Measurements from ENCODE around the gene RAC3. TPM values are rescaled to one million over a fixed set of nuclear protein-coding genes. Genes with fewer than 3 reads are reported as not detected.

The RAC3 gene
- total and polyA plus RNA-seq, 3 experiments from 2014 or later, result 4.2 to 4.5 TPM; not detected in 1

DNA sequence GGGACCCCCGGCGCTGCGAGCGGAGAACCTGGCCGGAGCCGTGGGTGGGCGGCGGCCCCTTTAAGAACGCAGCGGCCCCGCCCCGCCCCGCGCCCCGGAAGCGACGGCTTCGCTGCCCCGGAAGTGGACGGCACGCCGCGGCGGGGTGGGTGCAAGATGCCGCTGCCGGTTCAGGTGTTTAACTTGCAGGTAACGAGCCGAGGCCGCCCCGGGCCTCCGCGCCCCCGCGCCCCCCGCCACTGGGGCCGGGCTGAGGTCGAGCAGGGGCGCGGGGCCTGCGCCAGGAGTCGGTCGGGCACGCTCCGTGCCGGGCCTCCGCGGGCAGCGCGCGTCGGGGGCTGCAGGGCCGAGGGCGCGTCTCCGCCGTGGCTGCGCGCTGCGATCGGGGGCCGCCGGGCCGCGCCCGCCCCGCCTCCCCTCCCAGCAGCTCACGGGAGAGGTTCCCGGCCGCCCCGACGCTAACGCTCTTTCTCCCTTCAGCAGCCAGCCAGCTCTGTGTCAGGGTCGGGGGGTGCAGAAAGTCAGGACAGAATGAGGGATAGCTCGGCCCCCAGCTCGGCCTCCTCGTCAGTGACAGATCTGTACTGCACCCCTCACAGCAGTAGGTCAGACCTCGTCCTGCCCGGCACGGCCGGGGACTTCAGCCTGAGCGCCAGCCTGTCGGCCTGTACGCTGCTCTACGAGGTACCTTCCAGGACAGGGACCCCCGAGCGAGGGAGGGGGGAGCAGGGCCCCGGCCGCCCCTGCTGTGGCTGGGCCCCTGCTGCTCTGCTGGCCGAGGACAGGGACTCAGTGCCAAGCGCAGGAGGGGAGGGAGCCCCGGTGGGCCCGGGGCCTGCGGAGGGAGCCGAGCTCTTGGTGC lies 20.5 kb downstream of the RAC3 start, which contains the start of the genes GPS1 and RFNG:
TSS of gene GPS1 (plus strand) at position 123 of the 862 bp plus-strand sequence. CDS start at position 157, 34 bp downstream.
TSS of gene RFNG (minus strand) at position 36 of the 862 bp plus-strand sequence. CDS start 45 bp downstream, outside the sequence.
- H3K36me3 Mint-ChIP-seq, result peaks cover 0 to 42% (median 2%) of the 10 kb centered on the region in 3 donors
- Histone ChIP-seq H3K4me1 (ENCODE audit: insufficient read depth, low read length) (peaks cover 25% of the 10 kb centered on the region), H3K36me3 (ENCODE audit: insufficient read depth, low read length) (no peaks in the 10 kb centered on the region), H3K9me3 (ENCODE audit: low read length) (no peaks in the 10 kb centered on the region), H3K4me3 (ENCODE audit: low read length) (peak within 1 kb of the TSS; percentile 67), H3K27ac (ENCODE audit: low read depth, low read length) (peak within 1 kb of the TSS; percentile 54), H3K27me3 (ENCODE audit: insufficient read depth, low read length, poor library complexity, severe bottlenecking) (no peaks in the 10 kb centered on the region)
- peak within 1 kb of the TSS; percentile 79 to 90 (median 81) for H3K4me3 Mint-ChIP-seq
- H3K4me1 Mint-ChIP-seq, result peaks cover 0 to 26% (median 15%) of the 10 kb centered on the region in 3 donors
- ChIA-PET CTCF (interaction anchor here (1.3 to 3.6 kb wide), 3 partner anchors 14 to 93 kb away, joined by 3 to 23 read pairs (median 3); partner anchors contain the start of gene DCXR), POLR2A (interaction anchor here (0.6 to 2.2 kb wide), 4 partner anchors 13 to 109 kb away, joined by 3 to 7 read pairs (median 4); partner anchors contain the start of genes DCXR and DUS1L)
- peak; percentile 69 to 86 (median 77) for DNase-seq
- no peaks in the 10 kb centered on the region for H3K27me3 Mint-ChIP-seq
- no peaks in the 10 kb centered on the region for H3K9me3 Mint-ChIP-seq
- H3K27ac Mint-ChIP-seq, result peak within 1 kb of the TSS in 6 of 8 donors; percentile 71 to 87 (median 82)

DNA sequence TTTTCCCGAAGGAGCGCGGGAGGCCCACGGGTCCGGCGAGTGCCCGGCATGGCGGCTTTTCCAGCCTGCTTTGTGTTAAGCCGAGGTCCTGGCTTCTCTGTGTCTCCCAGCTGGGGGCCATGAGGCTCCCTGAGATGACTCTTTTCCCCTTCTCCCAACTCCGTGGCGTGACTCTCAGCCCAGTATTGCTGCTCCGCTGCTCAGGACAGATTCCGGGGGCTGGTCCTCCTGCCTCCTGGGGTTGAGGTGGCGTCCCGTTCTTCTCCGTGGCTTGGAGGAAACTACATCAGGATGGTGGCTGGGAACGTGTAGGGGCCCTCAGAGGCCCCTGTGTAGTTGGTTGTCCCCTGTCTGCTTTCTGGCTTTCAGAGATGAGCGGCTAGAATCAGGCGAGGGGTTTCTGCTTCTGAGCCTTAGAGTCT lies 21.2 kb downstream of the RAC3 start:
- CTCF ChIA-PET, result interaction anchor here (1.3 to 1.7 kb wide), 2 partner anchors 54 to 93 kb away, joined by 3 read pairs; no protein-coding TSS in a partner anchor
- H3K27me3 Mint-ChIP-seq, result no peaks in the 10 kb centered on the region
- peak overlapping the region in 4 of 8 donors; percentile 71 to 83 (median 80) for H3K27ac Mint-ChIP-seq
- H3K27me3 ChIP-seq (ENCODE audit: insufficient read depth, low read length, poor library complexity, severe bottlenecking), result no peaks in the 10 kb centered on the region
- no peaks in the 10 kb centered on the region for H3K36me3 ChIP-seq (ENCODE audit: insufficient read depth, low read length)
- POLR2A ChIA-PET, result interaction anchor here (0.6 to 1.1 kb wide), 2 partner anchors 13 to 22 kb away, joined by 3 to 5 read pairs; partner anchors contain the start of gene DUS1L
- DNase-seq, result no peak
- H3K9me3 ChIP-seq (ENCODE audit: low read length), result no peaks in the 10 kb centered on the region
- peak overlapping the region; percentile 54 for H3K27ac ChIP-seq (ENCODE audit: low read depth, low read length)
- no peaks in the 10 kb centered on the region for H3K9me3 Mint-ChIP-seq
- H3K4me1 ChIP-seq (ENCODE audit: insufficient read depth, low read length), result peaks cover 25% of the 10 kb centered on the region
- peaks cover 0 to 40% (median 0%) of the 10 kb centered on the region in 3 donors for H3K36me3 Mint-ChIP-seq
- H3K4me3 Mint-ChIP-seq, result peak overlapping the region; percentile 75 to 90 (median 80)
- peaks cover 0 to 26% (median 14%) of the 10 kb centered on the region in 3 donors for H3K4me1 Mint-ChIP-seq
- peak overlapping the region; percentile 67 for H3K4me3 ChIP-seq (ENCODE audit: low read length)

DNA sequence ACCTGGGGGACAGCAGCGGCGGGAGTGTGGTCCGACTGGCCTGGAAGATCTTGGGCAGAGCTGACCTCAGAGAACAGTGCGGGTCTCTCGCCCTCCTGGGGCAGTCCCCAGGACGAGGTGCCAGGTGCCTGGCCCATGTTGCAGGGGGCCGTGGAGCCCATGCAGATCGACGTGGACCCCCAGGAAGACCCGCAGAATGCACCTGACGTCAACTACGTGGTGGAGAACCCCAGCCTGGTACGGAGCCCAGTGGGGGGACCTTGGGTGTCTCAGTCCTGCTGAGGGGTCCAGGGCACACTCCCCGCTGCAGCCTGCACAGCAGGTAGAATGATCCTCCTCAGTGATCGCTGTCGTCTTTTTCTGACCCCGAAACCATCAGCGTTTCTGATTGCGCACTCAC lies 21.7 kb downstream of the RAC3 start:
- H3K36me3 ChIP-seq (ENCODE audit: insufficient read depth, low read length), result no peaks in the 10 kb centered on the region
- H3K9me3 ChIP-seq (ENCODE audit: low read length), result no peaks in the 10 kb centered on the region
- CTCF ChIA-PET, result interaction anchor here (1.7 kb wide), 1 partner anchor 54 kb away, joined by 3 read pairs; no protein-coding TSS in a partner anchor
- Mint-ChIP-seq H3K27ac (peak overlapping the region in 4 of 8 donors; percentile 33 to 44 (median 42)), H3K9me3 (no peaks in the 10 kb centered on the region), H3K27me3 (no peaks in the 10 kb centered on the region), H3K4me3 (peak overlapping the region; percentile 75 to 84 (median 80)), H3K4me1 (peaks cover 0 to 26% (median 13%) of the 10 kb centered on the region in 3 donors), H3K36me3 (peaks cover 0 to 42% (median 0%) of the 10 kb centered on the region in 3 donors)
- H3K4me3 ChIP-seq (ENCODE audit: low read length), result no peak overlapping the region
- H3K27ac ChIP-seq (ENCODE audit: low read depth, low read length), result no peak overlapping the region
- no peaks in the 10 kb centered on the region for H3K27me3 ChIP-seq (ENCODE audit: insufficient read depth, low read length, poor library complexity, severe bottlenecking)
- peaks cover 25% of the 10 kb centered on the region for H3K4me1 ChIP-seq (ENCODE audit: insufficient read depth, low read length)
- POLR2A ChIA-PET, result no interaction called here
- DNase-seq, result no peak

DNA sequence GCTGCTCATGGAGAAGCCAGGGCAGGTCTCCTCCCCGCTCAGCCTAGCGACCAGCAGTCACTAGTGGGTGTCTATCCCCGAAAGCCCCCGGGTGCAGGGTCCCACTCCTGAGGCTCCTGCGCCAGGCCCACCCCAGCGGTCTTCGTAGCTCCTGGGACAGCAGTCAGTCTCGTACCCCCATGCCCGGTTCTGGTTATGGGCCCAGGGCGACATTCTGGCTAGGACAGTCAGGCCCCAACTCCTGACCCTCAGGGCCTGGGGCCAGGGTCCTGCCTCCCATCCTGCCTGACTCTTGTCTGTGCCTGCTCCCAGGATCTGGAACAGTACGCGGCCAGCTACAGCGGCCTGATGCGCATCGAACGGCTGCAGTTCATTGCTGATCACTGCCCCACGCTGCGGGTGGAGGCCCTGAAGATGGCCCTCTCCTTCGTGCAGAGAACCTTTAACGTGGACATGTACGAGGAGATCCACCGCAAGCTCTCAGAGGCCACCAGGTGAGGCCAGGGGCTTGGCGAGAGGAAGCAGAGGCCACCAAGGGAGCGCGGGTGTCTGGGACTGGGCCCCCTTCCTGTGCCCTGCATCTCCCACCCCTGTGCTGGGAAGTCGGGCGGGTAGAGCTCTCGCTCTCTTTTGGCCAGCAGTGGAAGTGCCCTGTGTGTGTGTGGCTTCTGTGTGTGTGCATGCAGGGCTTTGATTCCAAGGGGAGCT lies 22.2 kb downstream of the RAC3 start:
- H3K27me3 Mint-ChIP-seq, result no peaks in the 10 kb centered on the region
- ChIA-PET POLR2A (no interaction called here), CTCF (interaction anchor here (1.3 to 1.7 kb wide), 2 partner anchors 16 to 53 kb away, joined by 3 to 4 read pairs; partner anchors contain the start of gene DCXR)
- Histone ChIP-seq H3K4me1 (ENCODE audit: insufficient read depth, low read length) (peaks cover 25% of the 10 kb centered on the region), H3K4me3 (ENCODE audit: low read length) (no peak overlapping the region), H3K27me3 (ENCODE audit: insufficient read depth, low read length, poor library complexity, severe bottlenecking) (no peaks in the 10 kb centered on the region), H3K27ac (ENCODE audit: low read depth, low read length) (no peak overlapping the region), H3K36me3 (ENCODE audit: insufficient read depth, low read length) (no peaks in the 10 kb centered on the region), H3K9me3 (ENCODE audit: low read length) (no peaks in the 10 kb centered on the region)
- peak overlapping the region in 3 of 8 donors; percentile 33 to 75 (median 44) for H3K27ac Mint-ChIP-seq
- peaks cover 0 to 26% (median 13%) of the 10 kb centered on the region in 3 donors for H3K4me1 Mint-ChIP-seq
- no peaks in the 10 kb centered on the region for H3K9me3 Mint-ChIP-seq
- H3K4me3 Mint-ChIP-seq, result peak overlapping the region; percentile 75 to 84 (median 80)
- peaks cover 0 to 44% (median 0%) of the 10 kb centered on the region in 3 donors for H3K36me3 Mint-ChIP-seq
- no peak for DNase-seq

DNA sequence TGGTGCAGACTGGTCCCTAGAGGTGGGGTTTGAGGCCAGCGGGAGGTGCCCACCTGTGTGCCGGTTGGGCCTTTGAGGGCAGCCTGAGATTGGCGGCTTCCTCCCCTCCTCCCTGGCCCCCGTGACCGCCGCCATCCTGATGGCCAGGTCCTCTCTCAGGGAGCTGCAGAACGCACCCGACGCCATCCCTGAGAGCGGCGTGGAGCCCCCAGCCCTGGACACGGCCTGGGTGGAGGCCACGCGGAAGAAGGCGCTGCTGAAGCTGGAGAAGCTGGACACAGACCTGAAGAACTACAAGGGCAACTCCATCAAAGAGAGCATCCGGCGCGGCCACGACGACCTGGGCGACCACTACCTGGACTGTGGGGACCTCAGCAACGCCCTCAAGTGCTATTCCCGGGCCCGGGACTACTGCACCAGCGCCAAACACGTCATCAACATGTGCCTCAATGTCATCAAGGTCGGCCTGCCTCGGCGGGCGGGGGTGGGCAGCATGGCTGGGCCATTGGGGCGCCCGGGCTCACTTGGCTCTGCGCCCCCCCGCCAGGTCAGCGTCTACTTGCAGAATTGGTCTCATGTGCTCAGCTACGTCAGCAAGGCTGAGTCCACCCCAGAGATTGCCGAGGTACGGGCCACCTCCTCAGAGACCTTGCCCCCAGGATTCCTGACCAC lies 23.0 kb downstream of the RAC3 start:
- H3K27me3 Mint-ChIP-seq, result no peaks in the 10 kb centered on the region
- no peaks in the 10 kb centered on the region for H3K9me3 ChIP-seq (ENCODE audit: low read length)
- H3K4me1 Mint-ChIP-seq, result peaks cover 0 to 26% (median 13%) of the 10 kb centered on the region in 3 donors
- H3K9me3 Mint-ChIP-seq, result no peaks in the 10 kb centered on the region
- CTCF ChIA-PET, result interaction anchor here (1.3 kb wide), 1 partner anchor 17 kb away, joined by 4 read pairs; the partner anchor contains the start of gene DCXR
- H3K4me3 ChIP-seq (ENCODE audit: low read length), result no peak overlapping the region
- no peak for DNase-seq
- no peaks in the 10 kb centered on the region for H3K36me3 ChIP-seq (ENCODE audit: insufficient read depth, low read length)
- H3K4me3 Mint-ChIP-seq, result peak overlapping the region in 4 of 7 donors; percentile 23 to 81 (median 48)
- H3K27ac Mint-ChIP-seq, result no peak overlapping the region
- peaks cover 25% of the 10 kb centered on the region for H3K4me1 ChIP-seq (ENCODE audit: insufficient read depth, low read length)
- peaks cover 0 to 49% (median 0%) of the 10 kb centered on the region in 3 donors for H3K36me3 Mint-ChIP-seq
- H3K27me3 ChIP-seq (ENCODE audit: insufficient read depth, low read length, poor library complexity, severe bottlenecking), result no peaks in the 10 kb centered on the region
- POLR2A ChIA-PET, result no interaction called here
- no peak overlapping the region for H3K27ac ChIP-seq (ENCODE audit: low read depth, low read length)

DNA sequence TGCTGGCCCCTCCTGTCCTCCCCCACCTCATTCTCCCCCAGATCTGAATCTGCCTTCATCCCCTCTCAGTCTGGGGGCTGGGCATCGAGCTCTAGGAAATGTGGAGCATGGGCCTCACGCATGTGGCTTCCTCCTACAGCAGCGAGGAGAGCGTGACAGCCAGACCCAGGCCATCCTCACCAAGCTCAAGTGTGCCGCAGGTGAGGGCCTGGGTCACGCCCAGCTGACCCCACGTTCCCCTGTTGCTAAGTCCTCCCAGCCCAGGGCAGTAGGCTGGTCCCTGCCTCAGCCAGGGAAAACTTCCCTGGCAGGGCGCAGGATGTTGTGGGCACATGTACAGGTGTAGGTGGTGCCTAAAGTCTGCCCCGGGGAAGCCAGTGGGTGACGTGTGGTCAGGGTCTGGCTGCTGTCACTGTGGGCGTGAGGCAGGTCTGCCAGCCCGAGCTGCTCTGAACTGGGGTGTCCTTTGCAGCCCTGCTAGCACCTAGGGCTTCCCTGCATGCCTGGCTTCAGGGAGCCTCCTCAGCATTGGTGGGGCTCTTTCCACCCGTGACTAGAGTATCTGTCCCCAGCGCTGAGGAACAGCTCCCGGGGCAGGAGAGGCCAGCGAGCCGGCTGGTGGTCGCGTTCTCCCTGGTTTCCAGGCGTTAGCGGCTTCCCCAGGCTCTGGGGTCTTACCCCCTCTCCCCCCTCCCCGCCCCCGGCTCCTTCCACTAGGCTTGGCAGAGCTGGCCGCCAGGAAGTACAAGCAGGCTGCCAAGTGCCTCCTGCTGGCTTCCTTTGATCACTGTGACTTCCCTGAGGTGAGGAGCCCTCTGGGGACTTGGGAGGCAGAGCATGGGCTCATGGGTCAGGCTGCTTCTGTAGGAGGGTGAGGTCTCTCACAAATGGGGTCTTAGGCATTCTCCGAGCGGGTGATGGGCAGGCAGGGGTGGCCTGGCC lies 23.8 kb downstream of the RAC3 start:
- Mint-ChIP-seq H3K27me3 (no peaks in the 10 kb centered on the region), H3K9me3 (no peaks in the 10 kb centered on the region), H3K4me1 (peaks cover 0 to 20% (median 13%) of the 10 kb centered on the region in 3 donors), H3K4me3 (peak overlapping the region in 3 of 7 donors; percentile 46 to 77 (median 49)), H3K36me3 (peaks cover 0 to 54% (median 0%) of the 10 kb centered on the region in 3 donors), H3K27ac (no peak overlapping the region)
- Histone ChIP-seq H3K27ac (ENCODE audit: low read depth, low read length) (no peak overlapping the region), H3K27me3 (ENCODE audit: insufficient read depth, low read length, poor library complexity, severe bottlenecking) (no peaks in the 10 kb centered on the region), H3K4me1 (ENCODE audit: insufficient read depth, low read length) (peaks cover 22% of the 10 kb centered on the region), H3K36me3 (ENCODE audit: insufficient read depth, low read length) (no peaks in the 10 kb centered on the region), H3K4me3 (ENCODE audit: low read length) (no peak overlapping the region), H3K9me3 (ENCODE audit: low read length) (no peaks in the 10 kb centered on the region)
- CTCF ChIA-PET, result interaction anchor here (1.3 kb wide), 1 partner anchor 18 kb away, joined by 4 read pairs; the partner anchor contains the start of gene DCXR
- POLR2A ChIA-PET, result no interaction called here
- no peak for DNase-seq

Data from CD8-positive, alpha-beta memory T cell (primary cell).